ENCODE measurements around the gene WNT5A. TPM values are rescaled to one million over a fixed set of nuclear protein-coding genes. Genes with fewer than 3 reads are reported as not detected.

The WNT5A gene
- total and polyA plus RNA-seq, 3 donors from 2014 or later: 3.4 to 12.4 (median 11.1) TPM

DNA sequence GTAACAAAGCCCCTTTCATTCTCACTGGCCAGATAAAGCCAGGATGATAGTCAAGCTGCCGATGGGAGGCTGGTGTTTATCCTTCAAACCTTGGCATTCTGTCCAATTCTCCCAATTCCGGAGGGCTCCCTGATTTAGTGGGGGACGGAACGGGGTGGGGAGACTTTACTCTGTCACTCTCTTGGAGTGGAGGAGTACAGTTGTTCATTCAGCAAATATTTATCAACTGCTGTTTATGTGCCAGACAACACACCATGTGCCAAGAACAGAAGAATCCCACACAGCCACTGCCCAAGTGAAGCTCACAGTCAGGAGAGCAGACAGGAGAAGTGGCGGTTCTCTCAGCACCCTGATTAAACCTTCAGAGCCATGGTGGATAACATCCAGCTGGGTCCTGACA lies 63.3 kb downstream of the WNT5A start:
- Histone ChIP-seq H3K27ac (no peak overlapping the region), H3K9me3 (no peaks in the 10 kb centered on the region), H3K27me3 (no peaks in the 10 kb centered on the region), H3K4me1 (no peaks in the 10 kb centered on the region), H3K36me3 (ENCODE audit: low read depth, missing control alignments) (no peaks in the 10 kb centered on the region), H3K4me3 (no peak overlapping the region)
- 52 to 77% methylated on average over 5 of the region's 5 CpGs for WGBS, 2 donors
- peak; percentile 41 for DNase-seq
- intact Hi-C loops (cut with DNase I; ENCODE audit: low total_unique reads): no loop called here
- TF ChIP-seq POLR2A (IDR thresholded peaks at IDR 0.05) (no peak), CTCF (IDR thresholded peaks at IDR 0.05) (no peak)

GRCh38 chr3:55417211-55417610 lies 69.9 kb downstream of the WNT5A start:
- no peaks in the 10 kb centered on the region for H3K9me3 ChIP-seq
- DNase-seq: no peak
- 94 to 100% methylated on average over 1 of the region's 1 CpG for WGBS, 2 donors
- H3K36me3 ChIP-seq (ENCODE audit: low read depth, missing control alignments): no peaks in the 10 kb centered on the region
- no peak overlapping the region for H3K27ac ChIP-seq
- no peaks in the 10 kb centered on the region for H3K27me3 ChIP-seq
- H3K4me3 ChIP-seq: no peak overlapping the region
- no peak for TF ChIP-seq POLR2A (IDR thresholded peaks at IDR 0.05)
- no peak for TF ChIP-seq CTCF (IDR thresholded peaks at IDR 0.05)
- no peaks in the 10 kb centered on the region for H3K4me1 ChIP-seq
- intact Hi-C loops (cut with DNase I; ENCODE audit: low total_unique reads): no loop called here

GRCh38 chr3:55416331-55416821 lies 70.7 kb downstream of the WNT5A start:
- DNase-seq: no peak
- WGBS, 2 donors: 43 to 66% methylated on average over 2 to 3 of the region's 3 CpGs
- Histone ChIP-seq H3K27me3 (no peaks in the 10 kb centered on the region), H3K4me3 (no peak overlapping the region), H3K4me1 (no peaks in the 10 kb centered on the region), H3K36me3 (ENCODE audit: low read depth, missing control alignments) (no peaks in the 10 kb centered on the region), H3K9me3 (no peaks in the 10 kb centered on the region), H3K27ac (no peak overlapping the region)
- TF ChIP-seq CTCF (IDR thresholded peaks at IDR 0.05): no peak
- no peak for TF ChIP-seq POLR2A (IDR thresholded peaks at IDR 0.05)
- intact Hi-C loops (cut with DNase I; ENCODE audit: low total_unique reads): no loop called here

Measured in testis (tissue), 3 donors.